ENCODE results near the gene KANSL1L.

KANSL1L gene

GRCh38 chr2:210199854-210200253 lies 28.6 kb upstream of the KANSL1L start:
- DNase-seq (ENCODE audit: low spot score): no peak
- Histone ChIP-seq H3K27ac (no peak overlapping the region), H3K4me3 (no peak overlapping the region)
- no peak for TF ChIP-seq CTCF (IDR thresholded peaks at IDR 0.05)

GRCh38 chr2:210199186-210199765 lies 28.1 kb upstream of the KANSL1L start:
- no peak for DNase-seq (ENCODE audit: low spot score)
- no peak overlapping the region for H3K4me3 ChIP-seq
- H3K27ac ChIP-seq: no peak overlapping the region
- peak; percentile 80 for TF ChIP-seq CTCF (IDR thresholded peaks at IDR 0.05)

GRCh38 chr2:210198326-210198725 lies 27.1 kb upstream of the KANSL1L start:
- no peak overlapping the region for H3K27ac ChIP-seq
- no peak for TF ChIP-seq CTCF (IDR thresholded peaks at IDR 0.05)
- no peak overlapping the region for H3K4me3 ChIP-seq
- no peak for DNase-seq (ENCODE audit: low spot score)

- no peak overlapping the region for H3K4me3 ChIP-seq
- DNase-seq (ENCODE audit: low spot score): no peak
- no peak overlapping the region for H3K27ac ChIP-seq
- TF ChIP-seq CTCF (IDR thresholded peaks at IDR 0.05): no peak
Measured at GRCh38 chr2:210197720-210198119, 26.5 kb upstream of the KANSL1L start.

- peak overlapping the region; percentile 18 for H3K4me3 ChIP-seq
- TF ChIP-seq CTCF (IDR thresholded peaks at IDR 0.05): peak; percentile 67
- H3K27ac ChIP-seq: no peak overlapping the region
- no peak for DNase-seq (ENCODE audit: low spot score)
Measured at GRCh38 chr2:210195101-210195852, 24.1 kb upstream of the KANSL1L start.

GRCh38 chr2:210190345-210190744 lies 19.1 kb upstream of the KANSL1L start:
- H3K4me3 ChIP-seq: no peak overlapping the region
- DNase-seq (ENCODE audit: low spot score): no peak
- no peak for TF ChIP-seq CTCF (IDR thresholded peaks at IDR 0.05)
- no peak overlapping the region for H3K27ac ChIP-seq
